Osteoblast (primary cell): ENCODE data around the gene C4orf50. TPM values are rescaled to one million over a fixed set of nuclear protein-coding genes. Genes with fewer than 3 reads are reported as not detected.

Experiments used
- DNase-seq: peaks from one replicate; pipeline ENCODE4 v3.0.0; 2011; ENCODE audit warnings: low spot score, mixed read lengths; ENCODE audit not compliant: insufficient read length; ENCODE audit errors: missing footprints
- H2AFZ ChIP-seq: 2 replicates; pipeline ENCODE4 v1.6.0; 2011; ENCODE audit warnings: mild to moderate bottlenecking, low read length
- H3K27ac ChIP-seq: 2 replicates; pipeline ENCODE4 v1.5.1; 2011; ENCODE audit warnings: mild to moderate bottlenecking, low read depth, low read length, moderate library complexity
- H3K27me3 ChIP-seq: 2 replicates; pipeline ENCODE4 v1.6.0; 2012; ENCODE audit warnings: mild to moderate bottlenecking, control low read depth, inconsistent platforms, low read length, moderate library complexity; ENCODE audit not compliant: insufficient read depth
- H3K36me3 ChIP-seq: 2 replicates; pipeline ENCODE4 v1.5.1; 2011; ENCODE audit warnings: mild to moderate bottlenecking, low read length, control low read depth, moderate library complexity; ENCODE audit not compliant: insufficient read depth
- H3K4me1 ChIP-seq: 2 replicates; pipeline ENCODE4 v1.5.1; 2011; ENCODE audit warnings: mild to moderate bottlenecking, low read length, control low read depth, moderate library complexity; ENCODE audit not compliant: insufficient read depth
- H3K4me2 ChIP-seq: 2 replicates; pipeline ENCODE4 v1.6.0; 2011; ENCODE audit warnings: mild to moderate bottlenecking, low read length; ENCODE audit not compliant: insufficient read depth
- H3K4me3 ChIP-seq: fragments of 200-600 bp; sonication (generic); 3 replicates; pipeline ENCODE4 v1.5.1; 2012; ENCODE audit warnings: mild to moderate bottlenecking, low read length, inconsistent platforms; ENCODE audit not compliant: insufficient read depth
- H3K79me2 ChIP-seq: 2 replicates; pipeline ENCODE4 v1.6.0; 2012; ENCODE audit warnings: mild to moderate bottlenecking, low read length, control low read depth, inconsistent platforms; ENCODE audit not compliant: insufficient read depth
- H3K9me3 ChIP-seq: 2 replicates; pipeline ENCODE4 v1.5.1; 2011; ENCODE audit warnings: low read depth, low read length, control low read depth
- H4K20me1 ChIP-seq: 2 replicates; pipeline ENCODE4 v1.6.0; 2012; ENCODE audit warnings: mild to moderate bottlenecking, low read length, control low read depth; ENCODE audit not compliant: insufficient read depth
- total RNA-seq: library from RNA; depleted of rRNA; stranded (reverse); fragments of >200 nt; gene quantifications from 2 replicates; pipeline ENCODE4 v1.2.3, GENCODE V29; 2012
- TF ChIP-seq, protein P1 (sequence below): IDR thresholded peaks from 2 replicates; pipeline ENCODE4 v1.5.1; 2011; ENCODE audit warnings: mild to moderate bottlenecking, low read depth, low read length, moderate library complexity; ENCODE audit errors: extremely low read depth

C4orf50 gene
- total RNA-seq, 1 donor: not detected

DNA sequence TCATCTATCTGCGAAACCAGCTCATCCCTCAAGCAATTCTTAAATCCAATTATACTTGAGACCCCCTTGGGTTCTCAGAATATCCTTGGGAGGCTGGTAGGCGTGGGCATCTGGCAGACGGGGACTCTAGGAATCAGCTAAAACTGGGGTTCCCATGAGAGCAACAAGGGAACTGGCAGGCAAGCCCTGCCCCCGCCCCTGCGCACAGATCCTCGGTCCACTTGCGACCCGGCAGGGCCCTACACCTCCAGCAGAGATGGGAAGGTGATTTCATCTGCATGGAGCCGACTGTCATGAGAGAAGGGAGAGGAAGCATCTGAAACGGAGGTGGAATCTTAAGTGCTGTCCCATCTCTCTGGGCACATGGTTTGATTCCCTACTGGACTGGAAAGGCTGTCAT is 9.9 kb upstream of the C4orf50 start:
- Histone ChIP-seq H3K27me3 (no peaks in the 10 kb centered on the region), H2AFZ (no peak overlapping the region), H3K27ac (no peak overlapping the region), H3K79me2 (no peaks in the 10 kb centered on the region), H3K4me1 (no peaks in the 10 kb centered on the region), H3K9me3 (no peaks in the 10 kb centered on the region), H3K4me3 (no peak overlapping the region), H3K36me3 (no peaks in the 10 kb centered on the region), H3K4me2 (no peak overlapping the region), H4K20me1 (no peaks in the 10 kb centered on the region)
- DNase-seq: peak; percentile 50
- TF ChIP-seq, protein P1, sequence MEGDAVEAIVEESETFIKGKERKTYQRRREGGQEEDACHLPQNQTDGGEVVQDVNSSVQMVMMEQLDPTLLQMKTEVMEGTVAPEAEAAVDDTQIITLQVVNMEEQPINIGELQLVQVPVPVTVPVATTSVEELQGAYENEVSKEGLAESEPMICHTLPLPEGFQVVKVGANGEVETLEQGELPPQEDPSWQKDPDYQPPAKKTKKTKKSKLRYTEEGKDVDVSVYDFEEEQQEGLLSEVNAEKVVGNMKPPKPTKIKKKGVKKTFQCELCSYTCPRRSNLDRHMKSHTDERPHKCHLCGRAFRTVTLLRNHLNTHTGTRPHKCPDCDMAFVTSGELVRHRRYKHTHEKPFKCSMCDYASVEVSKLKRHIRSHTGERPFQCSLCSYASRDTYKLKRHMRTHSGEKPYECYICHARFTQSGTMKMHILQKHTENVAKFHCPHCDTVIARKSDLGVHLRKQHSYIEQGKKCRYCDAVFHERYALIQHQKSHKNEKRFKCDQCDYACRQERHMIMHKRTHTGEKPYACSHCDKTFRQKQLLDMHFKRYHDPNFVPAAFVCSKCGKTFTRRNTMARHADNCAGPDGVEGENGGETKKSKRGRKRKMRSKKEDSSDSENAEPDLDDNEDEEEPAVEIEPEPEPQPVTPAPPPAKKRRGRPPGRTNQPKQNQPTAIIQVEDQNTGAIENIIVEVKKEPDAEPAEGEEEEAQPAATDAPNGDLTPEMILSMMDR: no peak

DNA sequence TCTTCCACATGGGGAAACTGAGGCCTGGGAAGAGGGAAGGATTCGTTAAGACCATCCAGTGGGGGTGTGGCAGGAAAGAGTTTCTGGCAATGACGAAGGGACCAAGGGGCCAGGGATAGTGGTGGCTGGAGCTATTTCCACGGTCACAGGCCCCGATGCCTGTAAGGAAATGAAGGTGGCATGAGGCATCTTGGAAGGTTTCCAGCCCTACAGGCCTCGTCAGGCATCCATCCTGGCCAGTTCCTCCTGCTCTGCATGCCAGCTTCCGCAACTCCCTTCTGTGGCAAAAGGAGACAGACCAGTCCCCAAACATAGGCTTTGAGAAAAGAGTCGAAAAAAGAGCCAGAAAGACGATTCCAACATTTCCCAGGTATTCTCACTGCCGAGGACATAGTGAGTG is 9.2 kb upstream of the C4orf50 start:
- DNase-seq: no peak
- no peaks in the 10 kb centered on the region for H3K79me2 ChIP-seq
- TF ChIP-seq, protein P1: no peak

DNA sequence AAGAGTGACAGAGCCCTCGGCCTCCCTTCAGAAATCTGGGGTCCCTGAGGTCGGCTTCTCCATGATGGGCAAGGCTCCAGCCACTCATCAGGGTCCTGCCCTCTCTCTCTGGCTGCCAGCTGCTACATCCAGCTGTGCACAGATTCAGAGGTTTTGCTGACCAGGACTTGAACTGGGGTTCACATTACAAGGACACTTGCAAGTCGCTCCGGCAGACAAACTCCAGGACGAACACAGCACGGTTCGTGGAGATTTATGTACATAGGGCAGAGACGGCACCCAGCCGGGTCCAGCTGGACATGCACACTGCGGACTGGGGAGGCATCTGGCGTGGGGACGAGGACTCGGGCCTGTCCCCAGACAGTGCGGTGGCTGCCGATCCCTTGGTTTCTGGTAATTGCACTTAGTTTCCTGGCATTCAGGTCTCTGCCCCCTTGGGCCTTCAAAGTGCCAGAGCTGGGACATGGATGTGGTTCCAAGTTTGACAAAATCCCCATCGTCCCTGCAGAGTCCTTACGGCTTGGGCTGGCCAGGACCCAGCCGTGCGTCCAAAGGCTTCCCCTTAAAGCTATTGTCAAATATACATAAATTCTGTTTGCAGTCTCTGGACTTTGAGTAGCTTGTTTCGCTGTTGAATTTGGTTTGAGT is 6.2 kb upstream of the C4orf50 start:
- no peak overlapping the region for H3K4me3 ChIP-seq
- H3K4me1 ChIP-seq: no peaks in the 10 kb centered on the region
- H2AFZ ChIP-seq: no peak overlapping the region
- DNase-seq: peak; percentile 65
- no peaks in the 10 kb centered on the region for H3K27me3 ChIP-seq
- no peaks in the 10 kb centered on the region for H3K9me3 ChIP-seq
- no peaks in the 10 kb centered on the region for H3K36me3 ChIP-seq
- H3K4me2 ChIP-seq: no peak overlapping the region
- no peaks in the 10 kb centered on the region for H4K20me1 ChIP-seq
- TF ChIP-seq, protein P1: no peak
- no peak overlapping the region for H3K27ac ChIP-seq
- H3K79me2 ChIP-seq: no peaks in the 10 kb centered on the region

More for the DNA sequence above, 9.2 kb upstream of the C4orf50 start:
- Histone ChIP-seq H3K27ac (no peak overlapping the region), H3K27me3 (no peaks in the 10 kb centered on the region), H4K20me1 (no peaks in the 10 kb centered on the region), H2AFZ (no peak overlapping the region), H3K4me2 (no peak overlapping the region), H3K4me1 (no peaks in the 10 kb centered on the region), H3K9me3 (no peaks in the 10 kb centered on the region), H3K36me3 (no peaks in the 10 kb centered on the region), H3K4me3 (no peak overlapping the region)

DNA sequence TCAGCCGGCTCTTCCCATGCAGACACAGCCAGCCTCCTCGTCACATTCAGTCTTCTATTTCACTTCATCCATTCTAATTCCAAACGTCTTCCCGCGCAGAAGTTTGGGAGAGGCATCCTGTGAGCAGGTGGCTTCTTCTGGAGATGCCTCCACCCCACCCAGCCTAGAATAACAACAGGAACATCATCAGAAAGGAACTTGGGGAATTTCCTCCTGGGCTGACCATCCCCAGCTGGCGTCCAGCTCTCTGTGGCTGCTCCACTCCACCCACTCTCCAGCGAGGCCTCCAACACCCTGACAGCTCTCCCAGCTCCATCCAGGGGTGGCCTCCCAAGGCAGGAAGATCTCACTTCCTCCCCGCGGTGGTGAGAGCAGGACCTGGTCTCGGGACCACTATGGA is 5.5 kb upstream of the C4orf50 start:
- Histone ChIP-seq H3K27ac (no peak overlapping the region), H4K20me1 (no peaks in the 10 kb centered on the region), H3K4me2 (no peak overlapping the region), H3K27me3 (no peaks in the 10 kb centered on the region), H3K79me2 (no peaks in the 10 kb centered on the region), H3K4me3 (no peak overlapping the region), H2AFZ (no peak overlapping the region), H3K4me1 (no peaks in the 10 kb centered on the region), H3K9me3 (no peaks in the 10 kb centered on the region), H3K36me3 (no peaks in the 10 kb centered on the region)
- TF ChIP-seq, protein P1: no peak
- DNase-seq: no peak
